ENCODE measurements around the gene GPANK1.

The GPANK1 gene

GRCh38 chr6:31661262-31662123 is 3.3 kb downstream of the GPANK1 start:
- no peak for DNase-seq

- DNase-seq = peak; percentile 78 to 87
Observed at GRCh38 chr6:31660381-31661261, 4.2 kb downstream of the GPANK1 start, which contains the start of gene C6orf47. Gene C6orf47 (minus strand): TSS chr6:31660778. CDS start chr6:31659947, 831 bp downstream.

- DNase-seq = peak; percentile 46 to 57
Observed at GRCh38 chr6:31659649-31660380, 5.0 kb downstream of the GPANK1 start.

- DNase-seq = no peak
Observed at GRCh38 chr6:31658983-31659648, 5.7 kb downstream of the GPANK1 start.

- DNase-seq = no peak
Observed at GRCh38 chr6:31658158-31658688, 6.6 kb downstream of the GPANK1 start.

GRCh38 chr6:31657406-31658157 is 7.2 kb downstream of the GPANK1 start:
- DNase-seq = no peak

- DNase-seq = no peak
Observed at GRCh38 chr6:31655349-31656237, 9.2 kb downstream of the GPANK1 start, which contains the start of gene APOM. Gene APOM (plus strand): TSS chr6:31655894. CDS start chr6:31655967, 73 bp downstream.

GRCh38 chr6:31654574-31655348 is 10.0 kb downstream of the GPANK1 start:
- DNase-seq = no peak

- peak; percentile 83 to 87 for DNase-seq
Observed at GRCh38 chr6:31652925-31653724, 11.7 kb downstream of the GPANK1 start.

GRCh38 chr6:31651602-31652191 is 13.1 kb downstream of the GPANK1 start:
- no peak for DNase-seq

- no peak for DNase-seq
Observed at GRCh38 chr6:31645325-31645724, 19.5 kb downstream of the GPANK1 start.

- no peak for DNase-seq
Observed at GRCh38 chr6:31643818-31644454, 20.9 kb downstream of the GPANK1 start.

- DNase-seq = no peak
Observed at GRCh38 chr6:31642798-31643570, 21.8 kb downstream of the GPANK1 start.

- no peak for DNase-seq
Observed at GRCh38 chr6:31641370-31641769, 23.4 kb downstream of the GPANK1 start.

GRCh38 chr6:31640612-31641011 is 24.2 kb downstream of the GPANK1 start:
- DNase-seq = no peak

- peak in 1 of 2 donors; percentile 42 for DNase-seq
Observed at GRCh38 chr6:31639449-31639861, 25.3 kb downstream of the GPANK1 start.

- DNase-seq = no peak
Observed at GRCh38 chr6:31639043-31639442, 25.8 kb downstream of the GPANK1 start.

Measured in stimulated activated CD4-positive, alpha-beta T cell treated with anti-CD3 and anti-CD28 coated beads, Interleukin-2, amount 100 ng/mL, for 24 hours (primary cell).